ENCODE results near the gene SERPINH1.

SERPINH1 gene

DNA sequence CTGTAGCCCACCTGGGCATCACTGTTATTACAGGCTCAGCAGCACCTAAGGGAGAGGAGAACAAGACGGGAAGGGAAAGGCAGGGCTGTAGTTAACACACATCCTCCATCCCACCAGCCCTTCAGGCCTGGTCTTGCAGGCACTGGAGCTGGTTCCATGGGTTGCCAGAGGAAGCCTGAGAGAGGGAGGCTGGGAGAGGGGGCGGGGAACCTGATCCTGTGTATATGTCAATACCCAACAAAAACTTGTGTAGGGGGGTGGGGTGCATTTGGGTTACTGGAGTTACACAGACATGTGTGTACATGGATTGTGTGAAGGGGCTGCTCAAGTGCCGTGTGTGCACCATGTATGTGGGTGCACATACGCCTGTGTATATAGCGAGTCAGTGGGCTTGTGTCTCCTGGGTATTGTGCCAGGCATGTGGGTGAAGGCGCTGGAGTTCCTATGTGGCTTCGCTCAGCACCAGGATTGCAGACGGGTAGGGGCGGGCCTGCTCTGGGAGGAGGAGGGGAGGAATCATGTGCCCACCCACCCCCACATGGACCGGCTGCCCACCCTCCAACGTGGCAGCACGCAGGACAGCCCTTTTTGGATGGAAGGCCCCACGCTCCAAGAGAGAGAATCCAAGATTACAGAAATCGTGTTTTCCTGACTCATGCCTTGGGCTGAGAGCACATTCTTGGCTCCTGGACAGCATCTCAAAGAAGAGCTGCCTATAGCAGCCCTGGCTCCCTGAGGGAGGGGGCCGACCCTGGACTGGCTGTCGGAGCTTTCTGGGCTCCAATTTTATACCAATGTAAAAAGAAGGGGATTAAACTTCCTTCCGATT, 4.2 kb upstream of the SERPINH1 start:
- no peak for DNase-seq

DNA sequence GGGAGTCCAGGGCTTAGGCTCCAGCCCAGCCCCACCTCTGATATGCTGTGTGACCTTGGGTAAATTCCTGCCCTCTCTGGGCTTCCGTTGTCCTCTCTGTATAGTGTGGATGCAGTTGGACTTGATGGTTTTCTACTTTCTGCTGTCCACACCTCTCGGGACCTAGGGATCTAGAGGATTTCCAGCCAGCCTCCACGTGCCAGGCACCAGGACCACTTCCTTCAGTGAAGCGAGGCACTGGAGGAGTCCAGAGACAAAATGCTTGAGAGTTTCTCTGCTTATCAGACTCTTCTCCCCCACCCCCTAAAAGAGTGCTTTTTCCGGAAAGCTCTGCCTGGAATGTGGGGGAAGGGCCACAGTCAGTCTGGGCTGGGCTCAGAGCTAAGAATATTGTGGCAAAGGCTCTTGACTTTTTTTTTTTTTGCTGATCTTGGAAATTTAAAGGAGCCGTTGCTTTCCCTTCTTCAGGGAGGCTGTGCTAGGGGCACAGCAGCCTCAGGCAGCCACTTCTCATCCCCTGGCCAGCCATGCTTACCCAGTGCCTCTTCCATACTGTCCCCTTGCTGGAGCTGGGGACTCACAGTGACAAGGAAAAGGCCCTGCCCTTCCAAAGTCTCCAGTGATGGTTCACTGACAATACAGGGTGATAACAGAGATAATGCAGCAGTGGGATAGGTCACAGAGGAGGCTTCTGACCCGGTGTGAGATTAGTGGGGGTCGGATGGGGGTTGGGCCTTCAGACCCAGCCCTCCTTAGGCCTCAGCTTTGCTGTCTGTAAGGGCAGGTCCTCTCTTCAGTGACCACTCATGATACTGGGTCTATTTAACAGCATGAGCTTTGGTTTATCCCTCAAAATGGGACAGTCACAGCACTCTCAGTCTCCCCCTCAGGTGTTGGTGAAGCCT, 2.9 kb upstream of the SERPINH1 start:
- no peak for DNase-seq

DNA sequence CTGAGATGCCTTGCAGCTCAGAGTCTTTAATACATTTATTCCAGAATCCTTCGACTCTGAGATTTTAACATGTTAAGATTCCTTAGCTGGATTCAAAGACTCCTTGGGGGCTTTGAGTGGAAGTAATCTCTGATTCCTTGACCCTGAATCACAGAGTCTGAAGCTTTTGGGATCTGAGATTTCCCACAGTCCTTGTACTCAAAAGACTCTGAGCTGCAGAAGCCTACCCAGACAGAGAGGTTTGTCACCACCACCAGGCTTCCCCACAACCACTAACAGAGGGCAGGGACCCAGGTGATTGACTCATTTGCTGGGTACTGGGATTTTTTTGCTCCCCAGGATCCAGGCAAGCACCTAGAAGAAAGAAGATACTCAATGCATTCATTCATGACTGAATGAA, 1.4 kb upstream of the SERPINH1 start:
- no peak for DNase-seq

DNA sequence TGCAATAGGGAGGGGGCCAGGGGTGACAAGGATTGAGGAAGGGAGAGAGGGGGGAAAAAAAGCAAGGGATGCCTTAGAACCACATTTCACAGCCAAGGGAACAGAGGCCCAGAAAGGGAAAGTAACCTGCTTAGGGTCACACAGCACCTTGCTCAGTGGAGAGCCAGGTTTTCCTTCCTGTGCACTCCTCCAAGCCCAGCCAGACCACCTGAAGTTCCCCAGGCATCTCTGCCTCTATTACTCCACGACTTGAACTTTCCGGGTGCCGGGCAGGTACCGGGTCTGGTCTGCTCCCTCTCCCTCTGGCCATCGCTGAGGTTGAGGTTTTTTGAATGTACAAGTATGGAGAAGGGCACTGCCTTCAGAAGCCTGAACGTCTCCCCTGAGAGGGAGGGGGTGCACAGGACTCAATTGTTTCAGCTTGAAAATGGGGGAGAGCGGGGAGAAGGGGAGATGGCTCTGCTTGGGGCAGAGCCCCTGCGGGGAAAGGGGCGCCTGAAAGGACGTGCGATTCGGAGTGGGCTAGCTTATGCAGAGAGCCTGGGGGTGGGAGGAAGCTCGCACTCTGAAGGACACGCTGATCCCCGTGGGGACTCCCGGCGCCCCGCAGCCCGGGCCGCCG, 516 bp upstream of the SERPINH1 start:
- no peak for DNase-seq

- DNase-seq = no peak
Observed at GRCh38 chr11:75562836-75563484, 907 bp downstream of the SERPINH1 start.

DNA sequence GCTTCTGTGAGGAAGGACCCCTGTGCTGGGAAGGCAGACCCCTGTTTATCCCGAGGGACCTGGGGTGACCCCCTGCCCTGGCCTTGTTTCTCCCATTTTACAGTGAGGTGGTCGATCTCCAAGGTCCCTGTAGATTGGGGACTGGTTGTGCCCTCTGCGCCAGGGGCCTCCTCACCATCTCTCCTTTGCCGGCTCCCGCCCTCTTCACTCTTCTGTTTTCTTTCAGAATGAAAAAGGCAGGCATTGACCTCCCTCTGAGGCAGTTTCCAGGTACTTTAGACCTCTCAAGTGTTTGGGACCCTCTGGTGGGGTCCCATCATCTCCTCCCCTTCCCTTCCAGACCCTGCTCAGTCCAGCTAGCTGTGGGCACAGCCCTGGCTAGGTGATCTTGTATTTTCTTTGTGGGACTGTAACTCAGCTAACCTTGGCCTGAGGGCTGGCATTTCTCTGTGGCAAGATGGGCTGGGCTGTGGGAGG, 1.5 kb downstream of the SERPINH1 start:
- no peak for DNase-seq

DNA sequence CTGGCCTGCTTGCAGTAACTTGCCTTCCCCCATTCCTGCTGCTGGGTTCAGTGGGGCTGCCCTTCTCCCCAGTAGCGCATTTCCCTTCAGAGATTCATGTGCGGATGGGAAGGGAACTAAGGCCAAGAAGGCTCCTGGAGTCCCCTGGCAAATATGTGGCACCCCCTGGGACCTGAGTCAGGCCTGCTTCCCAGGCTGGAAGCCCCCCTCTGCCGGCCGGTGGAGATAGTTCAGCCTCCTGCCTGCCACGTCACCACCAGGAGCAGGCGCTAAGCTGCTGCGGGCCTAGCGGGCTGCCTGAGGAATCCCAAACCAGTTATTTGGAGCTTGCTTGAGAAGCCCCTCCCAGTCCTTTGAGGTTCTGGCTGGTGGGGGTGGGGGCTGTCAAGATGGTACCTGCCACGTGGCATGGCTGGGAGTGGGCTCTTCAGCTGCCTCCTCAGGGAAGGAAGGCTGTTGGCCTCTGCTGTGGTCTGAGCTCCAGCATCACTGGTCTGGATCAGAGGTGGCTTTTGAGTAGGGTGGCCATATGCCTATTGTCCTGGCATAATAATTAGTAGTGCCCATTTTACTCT, 2.0 kb downstream of the SERPINH1 start:
- no peak for DNase-seq

- DNase-seq = no peak
Observed at GRCh38 chr11:75565221-75565814, 3.3 kb downstream of the SERPINH1 start.

DNA sequence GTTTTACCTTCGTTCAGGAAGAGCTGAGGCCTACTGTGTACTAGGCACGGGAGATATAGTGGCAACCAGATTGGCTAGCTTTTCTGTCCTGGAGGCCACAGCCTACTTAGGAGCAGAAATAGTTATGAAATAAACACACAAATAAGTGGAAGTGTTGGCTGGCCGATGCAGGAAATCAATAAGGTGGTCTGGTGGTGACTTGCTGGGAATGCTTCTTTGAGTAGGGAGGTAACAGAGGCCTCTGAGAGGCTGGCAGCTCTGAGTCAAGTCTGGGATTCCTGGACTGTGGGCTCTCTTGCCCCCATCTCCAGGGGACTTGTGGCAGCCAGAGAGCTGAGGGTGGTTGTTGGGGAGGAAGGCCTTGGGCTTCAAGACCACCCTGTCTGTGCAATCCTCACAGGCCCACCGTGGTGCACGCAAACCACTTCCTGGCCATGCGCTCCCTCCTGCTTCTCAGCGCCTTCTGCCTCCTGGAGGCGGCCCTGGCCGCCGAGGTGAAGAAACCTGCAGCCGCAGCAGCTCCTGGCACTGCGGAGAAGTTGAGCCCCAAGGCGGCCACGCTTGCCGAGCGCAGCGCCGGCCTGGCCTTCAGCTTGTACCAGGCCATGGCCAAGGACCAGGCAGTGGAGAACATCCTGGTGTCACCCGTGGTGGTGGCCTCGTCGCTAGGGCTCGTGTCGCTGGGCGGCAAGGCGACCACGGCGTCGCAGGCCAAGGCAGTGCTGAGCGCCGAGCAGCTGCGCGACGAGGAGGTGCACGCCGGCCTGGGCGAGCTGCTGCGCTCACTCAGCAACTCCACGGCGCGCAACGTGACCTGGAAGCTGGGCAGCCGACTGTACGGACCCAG, 4.1 kb downstream of the SERPINH1 start:
- DNase-seq = no peak

DNA sequence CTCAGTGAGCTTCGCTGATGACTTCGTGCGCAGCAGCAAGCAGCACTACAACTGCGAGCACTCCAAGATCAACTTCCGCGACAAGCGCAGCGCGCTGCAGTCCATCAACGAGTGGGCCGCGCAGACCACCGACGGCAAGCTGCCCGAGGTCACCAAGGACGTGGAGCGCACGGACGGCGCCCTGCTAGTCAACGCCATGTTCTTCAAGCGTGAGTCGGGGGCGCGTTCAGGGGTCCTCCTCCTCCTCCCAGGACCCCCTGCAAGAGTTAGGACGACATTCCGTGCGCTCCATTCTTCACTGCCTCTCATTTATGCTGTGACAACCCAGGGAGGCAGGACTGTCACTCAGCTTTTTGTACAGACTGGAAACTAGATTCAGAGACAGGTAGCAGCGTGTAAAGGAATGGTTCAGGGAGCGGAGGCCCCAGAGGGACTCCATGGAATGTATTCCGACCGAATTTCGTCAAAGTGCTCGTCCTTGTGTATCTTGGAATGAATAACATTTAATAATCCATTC, 4.8 kb downstream of the SERPINH1 start:
- DNase-seq = no peak

DNA sequence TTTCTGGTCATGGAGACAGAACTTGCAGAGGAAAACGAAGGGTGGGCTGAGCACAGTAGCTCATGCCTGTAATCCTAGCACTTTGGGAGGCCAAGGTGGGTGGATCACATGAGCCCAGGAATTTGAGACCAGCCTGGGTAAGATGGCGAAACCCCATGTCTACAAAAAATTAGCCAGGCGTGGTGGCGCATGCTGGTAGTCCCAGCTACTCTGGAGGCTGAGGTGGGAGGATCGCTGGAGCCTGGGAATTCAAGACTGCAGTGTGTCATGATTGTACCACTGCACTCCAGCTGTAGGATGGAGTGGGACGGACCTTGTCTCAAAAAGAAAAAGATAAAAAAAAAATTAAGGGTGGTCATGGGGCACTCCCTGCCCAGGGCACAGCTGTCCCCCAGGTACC, 5.9 kb downstream of the SERPINH1 start:
- DNase-seq = no peak

GRCh38 chr11:75568616-75569219, 6.7 kb downstream of the SERPINH1 start:
- DNase-seq = no peak

DNA sequence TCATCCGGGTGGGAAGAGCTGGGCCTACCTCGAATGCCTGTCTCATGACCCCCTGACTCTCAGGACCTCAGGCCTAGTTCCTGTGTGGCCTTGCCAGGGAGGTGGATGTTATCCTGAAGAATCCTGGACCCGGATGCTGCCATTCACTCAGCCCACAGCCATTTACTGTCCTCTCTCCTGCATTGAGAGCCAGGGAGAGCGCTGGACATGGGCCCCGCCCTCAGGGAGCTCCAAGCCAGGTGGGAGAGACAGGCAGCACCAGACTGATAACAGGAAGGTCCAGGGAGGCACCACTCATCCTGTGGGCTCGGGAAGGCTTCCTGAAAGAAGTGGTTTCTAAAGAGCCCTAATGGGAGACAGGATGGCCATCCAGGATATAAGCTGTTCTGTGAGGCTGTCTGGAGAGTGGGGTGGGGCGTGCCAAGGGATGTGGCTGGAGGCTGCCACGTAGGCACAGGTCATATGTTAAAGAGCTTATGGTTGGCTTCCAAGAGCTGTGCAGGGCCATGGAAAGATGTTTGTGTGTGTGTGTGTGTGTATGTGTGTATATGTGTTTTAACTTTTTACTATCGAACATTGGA, 8.6 kb downstream of the SERPINH1 start:
- DNase-seq = no peak

GRCh38 chr11:75571625-75572024, 9.6 kb downstream of the SERPINH1 start:
- no peak for DNase-seq

DNA sequence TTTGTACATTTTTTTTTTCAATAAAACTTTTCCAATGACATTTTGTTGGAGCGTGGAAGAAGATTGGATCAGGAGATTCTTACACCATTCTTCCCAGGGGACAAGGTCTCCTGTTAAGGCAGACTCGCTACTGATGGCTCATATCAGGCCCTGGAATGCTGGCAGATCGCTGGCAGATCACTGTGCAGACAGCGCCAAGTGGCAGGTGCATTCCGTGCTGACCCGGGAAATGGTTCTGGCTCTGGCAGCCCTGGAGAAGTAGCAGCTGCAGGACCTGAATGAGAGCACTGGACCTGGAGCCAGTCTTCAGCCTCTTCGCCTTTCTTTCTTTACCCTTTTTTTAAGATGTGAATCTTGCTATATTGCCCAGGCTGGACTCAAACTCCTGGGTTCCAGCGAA, 10.7 kb downstream of the SERPINH1 start:
- DNase-seq = no peak

- no peak for DNase-seq
Observed at GRCh38 chr11:75574698-75575602, 12.9 kb downstream of the SERPINH1 start.

DNA sequence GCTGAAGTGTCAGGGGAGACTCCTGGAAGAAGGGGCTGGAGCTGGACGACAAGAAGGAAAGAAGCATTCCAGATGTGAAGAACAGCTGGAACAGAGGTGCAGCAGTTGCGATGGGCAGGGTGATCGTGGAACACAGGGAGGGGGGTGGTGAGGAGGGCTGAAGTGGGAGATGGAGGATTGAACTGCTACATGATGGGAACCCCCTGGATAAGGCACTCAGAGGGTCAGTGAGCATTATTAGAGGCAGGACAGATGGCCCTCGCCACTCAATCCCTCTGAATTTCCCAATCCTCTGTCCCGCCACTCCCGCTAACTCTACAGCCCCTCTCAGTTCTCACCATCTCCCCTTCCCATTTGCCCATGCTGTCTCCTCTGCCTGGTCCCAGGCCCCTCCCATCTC, 14.0 kb downstream of the SERPINH1 start:
- DNase-seq = no peak

DNA sequence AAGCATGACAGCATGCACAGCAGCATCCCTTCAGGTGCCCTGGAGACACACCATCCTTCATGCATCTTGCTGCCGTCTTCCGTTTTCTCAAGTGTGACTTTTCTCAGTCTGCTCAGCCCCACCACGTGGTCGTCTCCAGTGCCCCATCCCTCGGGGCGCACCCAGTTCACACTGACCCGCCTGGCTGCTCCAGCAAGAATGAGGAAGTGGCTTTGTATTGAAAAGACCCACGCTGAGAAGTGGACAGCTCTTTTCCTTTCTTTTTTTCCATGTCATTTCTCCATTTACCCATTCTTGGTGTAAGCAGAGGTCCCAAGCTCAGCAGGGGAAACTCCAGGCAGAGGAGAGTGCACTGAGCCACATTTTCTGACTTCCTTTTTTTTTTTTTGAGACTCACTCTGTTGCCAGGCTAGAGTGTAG, 14.5 kb downstream of the SERPINH1 start:
- DNase-seq = no peak

DNA sequence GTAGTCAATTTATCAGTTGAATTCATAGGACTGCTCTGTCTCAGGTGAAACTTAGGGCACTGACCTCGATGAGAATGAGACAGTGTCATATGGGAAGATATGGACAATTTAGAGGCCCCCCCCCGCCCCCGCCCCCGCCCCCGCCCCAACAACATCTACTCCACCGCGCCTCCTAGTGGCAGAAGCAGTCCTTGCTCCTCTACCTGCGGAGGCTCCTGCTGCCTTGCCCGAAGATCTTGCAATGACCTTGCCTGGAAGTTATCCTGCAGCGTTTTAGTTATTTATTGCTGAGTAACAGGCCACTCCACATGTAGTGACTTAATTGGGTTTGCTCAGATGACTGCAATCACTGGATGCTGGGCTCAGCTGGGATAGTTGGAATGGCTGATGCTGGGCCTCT, 15.2 kb downstream of the SERPINH1 start:
- DNase-seq = peak in 1 of 2 experiments; percentile 4

Data from NCI-H2081 (cell line).